Measurements from ENCODE around the gene PCDHGA1.
"Not testable (repeated sequence)": the region's sequence is repeated elsewhere in the genome, so short reads cannot be mapped to it uniquely, and the experiment has no call there.

PCDHGA1 gene

GRCh38 chr5:141349917-141350619, 19.8 kb downstream of the PCDHGA1 start, which contains the start of gene PCDHGB1:
Gene PCDHGB1, plus strand, starts transcription at chr5:141350099. Its CDS starts 162 bp downstream, at chr5:141350261.
- peak in 2 of 5 donors; percentile 19 to 25 for DNase-seq

GRCh38 chr5:141351591-141351990, 21.3 kb downstream of the PCDHGA1 start:
- DNase-seq = no peak

GRCh38 chr5:141354900-141355469, 24.7 kb downstream of the PCDHGA1 start, which contains the start of gene PCDHGA4:
Gene PCDHGA4, plus strand, starts transcription at chr5:141355021. Its CDS starts 87 bp downstream, at chr5:141355108.
- no peak for DNase-seq

- DNase-seq = no peak
Observed at GRCh38 chr5:141355641-141356040, 25.3 kb downstream of the PCDHGA1 start.

GRCh38 chr5:141356133-141356532, 25.8 kb downstream of the PCDHGA1 start:
- no peak for DNase-seq

GRCh38 chr5:141356950-141357349, 26.6 kb downstream of the PCDHGA1 start:
- no peak for DNase-seq

GRCh38 chr5:141359790-141360426, 29.6 kb downstream of the PCDHGA1 start, which contains the start of gene PCDHGB2:
Gene PCDHGB2, plus strand, starts transcription at chr5:141359994. Its CDS starts 142 bp downstream, at chr5:141360136.
- DNase-seq = peak in 1 of 5 donors; percentile 7

- no peak for DNase-seq
Observed at GRCh38 chr5:141360685-141361084, 30.4 kb downstream of the PCDHGA1 start.

GRCh38 chr5:141362719-141363118, 32.4 kb downstream of the PCDHGA1 start:
- DNase-seq = no peak

GRCh38 chr5:141363952-141364660, 33.8 kb downstream of the PCDHGA1 start, which contains the start of gene PCDHGA5:
Gene PCDHGA5, plus strand, starts transcription at chr5:141364162. Its CDS starts 169 bp downstream, at chr5:141364331.
- DNase-seq = no peak

- DNase-seq = no peak
Observed at GRCh38 chr5:141366016-141366896, 35.9 kb downstream of the PCDHGA1 start.

- DNase-seq = peak in 3 of 5 donors; percentile 18 to 29 (median 21)
Observed at GRCh38 chr5:141369994-141370848, 39.9 kb downstream of the PCDHGA1 start, which contains the start of gene PCDHGB3. Gene PCDHGB3, plus strand, starts transcription at chr5:141370242. Its CDS starts 153 bp downstream, at chr5:141370395.

- DNase-seq = no peak
Observed at GRCh38 chr5:141371572-141372475, 41.5 kb downstream of the PCDHGA1 start.

- DNase-seq = no peak
Observed at GRCh38 chr5:141373673-141374317, 43.5 kb downstream of the PCDHGA1 start, which contains the start of gene PCDHGA6. Gene PCDHGA6, plus strand, starts transcription at chr5:141373891. Its CDS starts 193 bp downstream, at chr5:141374084.

GRCh38 chr5:141374627-141375026, 44.3 kb downstream of the PCDHGA1 start:
- DNase-seq = no peak

- not testable (repeated sequence) for DNase-seq
Observed at GRCh38 chr5:141375444-141376155, 45.3 kb downstream of the PCDHGA1 start.

GRCh38 chr5:141382469-141383294, 52.4 kb downstream of the PCDHGA1 start, which contains the start of gene PCDHGA7:
Gene PCDHGA7, plus strand, starts transcription at chr5:141382742. Its CDS starts 158 bp downstream, at chr5:141382900.
- DNase-seq = no peak

Data from T-helper 1 cell (primary cell).